ENCODE data around the gene SCAMP5. TPM values are rescaled to one million over a fixed set of nuclear protein-coding genes. Genes with fewer than 3 reads are reported as not detected.

The SCAMP5 gene
- total RNA-seq, 1 donor = 1.1 TPM

DNA sequence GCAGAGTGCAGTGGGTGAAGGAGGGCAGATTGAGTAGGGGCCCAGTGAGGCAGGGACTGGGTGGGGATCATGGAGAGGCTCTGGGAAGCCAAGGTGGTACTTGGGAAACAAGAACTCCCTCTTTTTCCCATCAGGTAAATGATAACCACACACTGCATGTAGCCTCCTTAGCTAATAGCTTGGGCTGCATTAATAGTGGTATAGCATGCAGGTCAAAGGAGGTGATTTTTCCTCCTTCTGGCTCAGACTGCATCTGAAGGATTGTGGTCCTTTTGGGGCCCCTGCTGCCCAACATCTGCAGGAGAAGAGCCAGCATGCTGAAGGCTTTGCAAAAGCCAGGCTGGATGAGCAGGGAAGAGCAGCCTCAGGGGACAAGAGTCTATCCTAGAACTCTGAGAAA is 73.4 kb downstream of the SCAMP5 start:
- TF ChIP-seq, protein P1, sequence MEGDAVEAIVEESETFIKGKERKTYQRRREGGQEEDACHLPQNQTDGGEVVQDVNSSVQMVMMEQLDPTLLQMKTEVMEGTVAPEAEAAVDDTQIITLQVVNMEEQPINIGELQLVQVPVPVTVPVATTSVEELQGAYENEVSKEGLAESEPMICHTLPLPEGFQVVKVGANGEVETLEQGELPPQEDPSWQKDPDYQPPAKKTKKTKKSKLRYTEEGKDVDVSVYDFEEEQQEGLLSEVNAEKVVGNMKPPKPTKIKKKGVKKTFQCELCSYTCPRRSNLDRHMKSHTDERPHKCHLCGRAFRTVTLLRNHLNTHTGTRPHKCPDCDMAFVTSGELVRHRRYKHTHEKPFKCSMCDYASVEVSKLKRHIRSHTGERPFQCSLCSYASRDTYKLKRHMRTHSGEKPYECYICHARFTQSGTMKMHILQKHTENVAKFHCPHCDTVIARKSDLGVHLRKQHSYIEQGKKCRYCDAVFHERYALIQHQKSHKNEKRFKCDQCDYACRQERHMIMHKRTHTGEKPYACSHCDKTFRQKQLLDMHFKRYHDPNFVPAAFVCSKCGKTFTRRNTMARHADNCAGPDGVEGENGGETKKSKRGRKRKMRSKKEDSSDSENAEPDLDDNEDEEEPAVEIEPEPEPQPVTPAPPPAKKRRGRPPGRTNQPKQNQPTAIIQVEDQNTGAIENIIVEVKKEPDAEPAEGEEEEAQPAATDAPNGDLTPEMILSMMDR (IDR thresholded peaks at IDR 0.05; ENCODE audit: insufficient read depth, low read length) = no peak
- H3K4me3 ChIP-seq (ENCODE audit: low read depth, low read length) = no peak overlapping the region
- no peak for DNase-seq (ENCODE audit: low read depth)

DNA sequence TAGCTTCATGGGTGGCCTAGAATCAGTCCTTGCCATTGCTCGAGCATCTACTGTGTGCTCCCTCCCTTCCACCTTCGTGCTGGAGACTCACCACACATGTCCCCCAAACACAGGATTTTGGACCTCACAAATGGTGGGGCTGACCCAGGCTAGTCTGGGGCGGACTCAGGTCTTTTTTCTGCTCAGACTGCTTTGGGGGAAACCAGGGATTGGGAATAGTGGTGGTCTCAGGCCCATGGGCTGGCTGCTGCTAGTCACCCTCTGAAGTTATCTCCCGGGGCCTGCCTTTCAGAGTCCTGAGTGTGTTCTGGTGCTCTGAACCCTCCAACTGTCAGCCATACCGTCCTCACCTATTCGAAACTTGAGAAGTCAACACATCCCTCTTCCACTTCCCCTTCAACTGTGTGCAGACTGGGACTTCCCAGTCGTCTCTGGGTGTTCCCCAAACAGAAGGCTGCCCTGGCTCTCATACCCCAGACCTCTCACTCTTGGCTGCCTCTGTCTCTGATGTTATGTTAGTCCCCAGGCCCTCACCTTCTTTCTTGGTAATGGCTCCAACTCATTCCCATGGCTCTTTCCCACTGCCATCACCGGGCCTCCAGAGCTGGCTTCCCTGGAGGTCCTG is 74.0 kb downstream of the SCAMP5 start:
- no peak overlapping the region for H3K4me3 ChIP-seq (ENCODE audit: low read depth, low read length)
- TF ChIP-seq, protein P1 (IDR thresholded peaks at IDR 0.05; ENCODE audit: insufficient read depth, low read length) = no peak
- no peak for DNase-seq (ENCODE audit: low read depth)

DNA sequence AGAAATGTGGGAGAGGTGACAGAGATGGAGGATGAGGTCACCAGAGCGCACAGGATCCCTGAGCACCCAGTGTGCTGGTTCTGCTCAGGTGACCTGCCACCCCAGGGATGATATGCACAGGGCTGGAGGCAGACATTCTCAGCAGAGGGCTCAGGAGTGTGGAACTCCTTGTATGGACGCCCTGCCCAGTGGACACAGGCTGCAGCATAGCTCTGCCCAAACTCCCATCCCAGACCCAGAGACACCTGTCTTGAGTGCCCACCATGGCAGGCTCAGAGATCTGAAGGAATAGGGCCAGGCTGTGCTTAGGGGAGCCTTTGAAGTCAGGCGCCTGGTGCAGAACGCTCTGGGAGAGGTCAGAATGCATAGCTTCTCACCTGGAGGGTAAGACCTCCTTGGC is 75.3 kb downstream of the SCAMP5 start:
- no peak for DNase-seq (ENCODE audit: low read depth)
- H3K4me3 ChIP-seq (ENCODE audit: low read depth, low read length) = no peak overlapping the region
- TF ChIP-seq, protein P1 (IDR thresholded peaks at IDR 0.05; ENCODE audit: insufficient read depth, low read length) = no peak

Small RNA genes lying within 50 kb of the gene (small RNA-seq; reads per million reads assigned to genes)
- gene AC015720.1 = not detected
- not detected for gene RF00019

Other genes with a start within 250 kb of the SCAMP5 start
- not detected in 2 replicates for gene CYP1A2, start 246.7 kb upstream of the SCAMP5 start, total RNA-seq (ENCODE audit: low replicate concordance)
- gene CSK, start 213.5 kb upstream of the SCAMP5 start, total RNA-seq (ENCODE audit: low replicate concordance) = 8.0 and 28.1 TPM in 2 replicates
- gene LMAN1L, start 182.7 kb upstream of the SCAMP5 start, total RNA-seq (ENCODE audit: low replicate concordance) = not detected in 2 replicates
- gene CPLX3, start 168.9 kb upstream of the SCAMP5 start, total RNA-seq (ENCODE audit: low replicate concordance) = not detected in 2 replicates
- 15.1 and 17.7 TPM in 2 replicates for gene ULK3, start 152.4 kb upstream of the SCAMP5 start, total RNA-seq (ENCODE audit: low replicate concordance)
- 18.5 and 29.6 TPM in 2 replicates for gene SCAMP2, start 122.2 kb upstream of the SCAMP5 start, total RNA-seq (ENCODE audit: low replicate concordance)
- 39.7 and 48.3 TPM in 2 replicates for gene MPI, start 105.5 kb upstream of the SCAMP5 start, total RNA-seq (ENCODE audit: low replicate concordance)
- gene FAM219B, start 88.7 kb upstream of the SCAMP5 start, total RNA-seq (ENCODE audit: low replicate concordance) = 22.7 and 35.9 TPM in 2 replicates
- 5.3 and 63.0 TPM in 2 replicates for gene COX5A, start 57.5 kb upstream of the SCAMP5 start, total RNA-seq (ENCODE audit: low replicate concordance)
- gene RPP25, start 38.8 kb upstream of the SCAMP5 start, total RNA-seq (ENCODE audit: low replicate concordance) = 4.1 and 8.8 TPM in 2 replicates
- gene PPCDC, start 28.0 kb downstream of the SCAMP5 start, total RNA-seq (ENCODE audit: low replicate concordance) = 2.5 and 11.8 TPM in 2 replicates
- 3.1 and 8.1 TPM in 2 replicates for gene C15orf39, start 206.3 kb downstream of the SCAMP5 start, total RNA-seq (ENCODE audit: low replicate concordance)